ENCODE data around the gene ZEB1. TPM values are rescaled to one million over a fixed set of nuclear protein-coding genes. Genes with fewer than 3 reads are reported as not detected.
A peak's percentile ranks its signal among the peaks of the same experiment; 100 is the strongest.

The ZEB1 gene
- total and polyA plus RNA-seq, 2 of the 4 experiments (the other 2 are of a cell fraction) = 23.7 to 108 TPM

GRCh38 chr10:31294558-31294957 is 24.5 kb upstream of the ZEB1 start:
- WGBS, 2 experiments (ENCODE audit: extremely low coverage in 2 of 2, insufficient read length in 1 of 2) = no CpG with 5 or more reads among the region's 3 CpGs
- peak overlapping the region; percentile 79 for H2BK20ac ChIP-seq (ENCODE audit: low read depth, low read length)
- H2BK5ac ChIP-seq (ENCODE audit: low read depth, low read length, poor library complexity, severe bottlenecking) = peak overlapping the region; percentile 60
- intact Hi-C loops (cut with micrococcal nuclease) = no loop called here
- H3K79me1 ChIP-seq (ENCODE audit: low read depth in 1 of 2, low read length in 2 of 2) = peaks cover 5 to 19% of the 10 kb centered on the region in 2 experiments; a peak in 3 of 4 replicates
- peak overlapping the region; percentile 82; the same call in 1 of the 2 replicates for H4K5ac ChIP-seq (ENCODE audit: low read depth, low read length)
- in situ Hi-C loops (cut with MboI; ENCODE audit: low sequenced_read_pairs) = no loop called here
- DNase-seq = no peak
- no peak overlapping the region for H3K27ac ChIP-seq (ENCODE audit: insufficient read depth, low read length)
- CTCF ChIA-PET = no interaction called here
- no peak overlapping the region for H3K56ac ChIP-seq (ENCODE audit: extremely low read depth, insufficient read depth, low read length)
- dilution Hi-C loops (cut with HindIII; ENCODE audit: low sequenced_read_pairs, unreplicated experiment) = no loop called here
- no peak overlapping the region for H3K4me3 ChIP-seq (ENCODE audit: insufficient read depth, low read depth, low read length)
- H2BK120ac ChIP-seq (ENCODE audit: low read depth, low read length) = peak overlapping the region; percentile 83
- 0 out of 3 replicates have a peak overlapping the region, but pooled peaks have one; percentile 89 for H2BK15ac ChIP-seq (ENCODE audit: low read depth, low read length)
- no TSS peak for BruUV-seq (replicated peaks)
- H2AK9ac ChIP-seq (replicated peaks; ENCODE audit: low read depth, low read length, poor library complexity) = no peak overlapping the region
- no peak for ATAC-seq (ENCODE audit: low read depth)
- POLR2A ChIA-PET (ENCODE audit: unreplicated experiment) = no interaction called here
- peak overlapping the region; percentile 60; the same call in 1 of the 2 replicates for H3K14ac ChIP-seq (replicated peaks; ENCODE audit: low read depth, low read length)
- H2AFZ ChIP-seq (replicated peaks; ENCODE audit: low read length, poor library complexity) = no peak overlapping the region
- H4K91ac ChIP-seq (ENCODE audit: insufficient read depth, low read depth, low read length) = peak overlapping the region; percentile 72
- H3K9me1 ChIP-seq (ENCODE audit: insufficient read depth, low read length) = peaks cover 9% of the 10 kb centered on the region
- peak overlapping the region; percentile 30; the same call in 1 of the 2 replicates for H3K4ac ChIP-seq (ENCODE audit: low read depth, low read length)
- TF ChIP-seq CEBPB (IDR thresholded peaks at IDR 0.05; ENCODE audit: low read depth, low read length) (no peak), RAD21 (IDR thresholded peaks at IDR 0.05; ENCODE audit: low read length) (no peak), POLR2A (IDR thresholded peaks at IDR 0.05; ENCODE audit: low read depth, low read length) (no peak), CTCF (conservative IDR thresholded peaks at IDR 0.05; ENCODE audit: low read depth, low read length) (no peak), RFX5 (IDR thresholded peaks at IDR 0.05; ENCODE audit: low read depth, low read length) (no peak), BHLHE40 (IDR thresholded peaks at IDR 0.05; ENCODE audit: low read depth, low read length) (no peak), MAFK (IDR thresholded peaks at IDR 0.05; ENCODE audit: low read depth, low read length) (no peak), MAZ (IDR thresholded peaks at IDR 0.05; ENCODE audit: borderline replicate concordance, low read depth, low read length) (no peak), USF2 (IDR thresholded peaks at IDR 0.05; ENCODE audit: low read depth, low read length) (no peak), RCOR1 (IDR thresholded peaks at IDR 0.05; ENCODE audit: insufficient replicate concordance, low read length) (no peak), NFE2L2 (IDR thresholded peaks at IDR 0.05; ENCODE audit: low read depth, low read length) (no peak), FOS (IDR thresholded peaks at IDR 0.05; ENCODE audit: low read depth, low read length) (no peak), CHD1 (IDR thresholded peaks at IDR 0.05; ENCODE audit: low read depth, low read length) (no peak), MXI1 (IDR thresholded peaks at IDR 0.05; ENCODE audit: borderline replicate concordance, low read depth, low read length) (no peak), SMC3 (IDR thresholded peaks at IDR 0.05; ENCODE audit: low read depth, low read length) (no peak), ELK1 (IDR thresholded peaks at IDR 0.05; ENCODE audit: borderline replicate concordance, low read depth, low read length) (no peak)
- peak overlapping the region; percentile 57; the same call in 1 of the 2 replicates for H2AK5ac ChIP-seq (ENCODE audit: low read depth, low read length)
- no peak overlapping the region for H3K4me2 ChIP-seq (ENCODE audit: low read depth, low read length)
- peaks cover 2% of the 10 kb centered on the region; the same call in 1 of the 2 replicates for H3K9me3 ChIP-seq (ENCODE audit: control insufficient read depth, insufficient read depth, low read length)
- no peak overlapping the region for H3K23ac ChIP-seq (ENCODE audit: low read depth, low read length)
- no peaks in the 10 kb centered on the region for H3K36me3 ChIP-seq (ENCODE audit: control insufficient read depth, insufficient read depth, low read length)
- H3K27me3 ChIP-seq (ENCODE audit: control insufficient read depth, insufficient read depth, low read length) = no peaks in the 10 kb centered on the region
- no peak overlapping the region for H3K9ac ChIP-seq (ENCODE audit: low read depth, low read length)
- peaks cover 11% of the 10 kb centered on the region for H3K4me1 ChIP-seq (ENCODE audit: control insufficient read depth, insufficient read depth, low read length)
- H3K18ac ChIP-seq (ENCODE audit: low read depth, low read length) = peak overlapping the region; percentile 93; the same call in 1 of the 2 replicates
- H4K8ac ChIP-seq (ENCODE audit: low read depth in 2 of 2, low read length in 2 of 2) = peak overlapping the region in 1 of 2 experiments; percentile 77; a peak in 2 of 4 replicates
- no peaks in the 10 kb centered on the region for H4K20me1 ChIP-seq (ENCODE audit: insufficient read depth, low read length)
